Activated naive CD8-positive, alpha-beta T cell treated with anti-CD3 and anti-CD28 coated beads, Interleukin-2, amount 50 U/mL, for 24 hours (primary cell): ENCODE measurements around the gene PRRG1.
"Not testable (repeated sequence)": the region's sequence is repeated elsewhere in the genome, so short reads cannot be mapped to it uniquely, and the experiment has no call there.

Source experiments
- ATAC-seq: fragments of 150-1000 bp; cut with Tn5 transposase; one replicate; pipeline ENCODE4 v1.10.0; 2021
- DNase-seq: peaks from one replicate; pipeline ENCODE4 v3.0.0; 2021
- H3K27ac Mint-ChIP-seq: one replicate; pipeline ENCODE4 v1.8.0; 2021; ENCODE audit warnings: mild to moderate bottlenecking, mixed read lengths
- H3K27me3 Mint-ChIP-seq: one replicate; pipeline ENCODE4 v1.8.0; 2021; ENCODE audit warnings: mixed read lengths
- H3K36me3 Mint-ChIP-seq: one replicate; pipeline ENCODE4 v1.8.0; 2021; ENCODE audit warnings: low read depth, mixed read lengths
- H3K4me1 Mint-ChIP-seq: one replicate; pipeline ENCODE4 v1.8.0; 2021; ENCODE audit warnings: mixed read lengths
- H3K4me3 Mint-ChIP-seq: one replicate; pipeline ENCODE4 v1.8.0; 2021; ENCODE audit warnings: mild to moderate bottlenecking, moderate library complexity, mixed read lengths
- H3K9me3 Mint-ChIP-seq: one replicate; pipeline ENCODE4 v1.8.0; 2021; ENCODE audit warnings: mixed read lengths

The PRRG1 gene

GRCh38 chrX:37349221-37350033, at the start of gene PRRG1:
Gene PRRG1 (plus strand): TSS chrX:37349364. CDS start chrX:37406250, 56,886 bp downstream.
- no peaks in the 10 kb centered on the region for H3K9me3 Mint-ChIP-seq
- H3K27ac Mint-ChIP-seq = no peak within 1 kb of the TSS
- peaks cover 9% of the 10 kb centered on the region for H3K4me1 Mint-ChIP-seq
- H3K4me3 Mint-ChIP-seq = peak within 1 kb of the TSS; percentile 29
- no peaks in the 10 kb centered on the region for H3K36me3 Mint-ChIP-seq
- ATAC-seq (no peak), DNase-seq (peak; percentile 1)
- peaks cover 28% of the 10 kb centered on the region for H3K27me3 Mint-ChIP-seq

- H3K27ac Mint-ChIP-seq = no peak overlapping the region
- no peak overlapping the region for H3K4me3 Mint-ChIP-seq
Measured at GRCh38 chrX:37302569-37302968, 46.6 kb upstream of the PRRG1 start.

DNA sequence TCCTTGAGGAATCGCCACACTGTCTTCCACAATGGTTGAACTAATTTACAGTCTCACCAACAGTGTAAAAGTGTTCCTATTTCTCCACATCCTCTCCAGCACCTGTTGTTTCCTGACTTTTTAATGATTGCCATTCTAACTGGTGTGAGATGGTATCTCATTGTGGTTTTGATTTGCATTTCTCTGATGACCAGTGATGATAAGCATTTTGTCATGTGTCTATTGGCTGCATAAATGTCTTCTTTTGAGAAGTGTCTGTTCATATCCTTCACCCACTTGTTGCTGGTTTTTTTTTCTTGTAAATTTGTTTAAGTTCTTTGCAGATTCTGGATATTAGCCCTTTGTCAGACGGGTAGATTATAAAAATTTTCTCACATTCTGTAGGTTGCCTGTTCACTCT, 43.9 kb upstream of the PRRG1 start:
- not testable (repeated sequence) for ATAC-seq, H3K27ac Mint-ChIP-seq, DNase-seq

More at GRCh38 chrX:37302569-37302968, 46.6 kb upstream of the PRRG1 start:
- H3K4me1 Mint-ChIP-seq = no peaks in the 10 kb centered on the region
- no peaks in the 10 kb centered on the region for H3K36me3 Mint-ChIP-seq
- H3K27me3 Mint-ChIP-seq = no peaks in the 10 kb centered on the region
- DNase-seq = no peak
- peaks cover 5% of the 10 kb centered on the region for H3K9me3 Mint-ChIP-seq
- no peak for ATAC-seq

GRCh38 chrX:37314531-37314930, 34.6 kb upstream of the PRRG1 start:
- no peak overlapping the region for H3K27ac Mint-ChIP-seq
- H3K4me3 Mint-ChIP-seq = no peak overlapping the region
- ATAC-seq (no peak), DNase-seq (no peak)
- no peaks in the 10 kb centered on the region for H3K36me3 Mint-ChIP-seq
- H3K4me1 Mint-ChIP-seq = no peaks in the 10 kb centered on the region
- no peaks in the 10 kb centered on the region for H3K27me3 Mint-ChIP-seq
- no peaks in the 10 kb centered on the region for H3K9me3 Mint-ChIP-seq

More for the DNA sequence above, 43.9 kb upstream of the PRRG1 start:
- not testable (repeated sequence) for H3K4me3 Mint-ChIP-seq, H3K36me3 Mint-ChIP-seq, H3K9me3 Mint-ChIP-seq, H3K4me1 Mint-ChIP-seq, H3K27me3 Mint-ChIP-seq

- H3K27me3 Mint-ChIP-seq = no peaks in the 10 kb centered on the region
- no peak overlapping the region for H3K27ac Mint-ChIP-seq
- no peaks in the 10 kb centered on the region for H3K36me3 Mint-ChIP-seq
- H3K9me3 Mint-ChIP-seq = no peaks in the 10 kb centered on the region
- DNase-seq (no peak), ATAC-seq (no peak)
- H3K4me1 Mint-ChIP-seq = no peaks in the 10 kb centered on the region
- H3K4me3 Mint-ChIP-seq = no peak overlapping the region
Measured at GRCh38 chrX:37315511-37316248, 33.5 kb upstream of the PRRG1 start.

DNA sequence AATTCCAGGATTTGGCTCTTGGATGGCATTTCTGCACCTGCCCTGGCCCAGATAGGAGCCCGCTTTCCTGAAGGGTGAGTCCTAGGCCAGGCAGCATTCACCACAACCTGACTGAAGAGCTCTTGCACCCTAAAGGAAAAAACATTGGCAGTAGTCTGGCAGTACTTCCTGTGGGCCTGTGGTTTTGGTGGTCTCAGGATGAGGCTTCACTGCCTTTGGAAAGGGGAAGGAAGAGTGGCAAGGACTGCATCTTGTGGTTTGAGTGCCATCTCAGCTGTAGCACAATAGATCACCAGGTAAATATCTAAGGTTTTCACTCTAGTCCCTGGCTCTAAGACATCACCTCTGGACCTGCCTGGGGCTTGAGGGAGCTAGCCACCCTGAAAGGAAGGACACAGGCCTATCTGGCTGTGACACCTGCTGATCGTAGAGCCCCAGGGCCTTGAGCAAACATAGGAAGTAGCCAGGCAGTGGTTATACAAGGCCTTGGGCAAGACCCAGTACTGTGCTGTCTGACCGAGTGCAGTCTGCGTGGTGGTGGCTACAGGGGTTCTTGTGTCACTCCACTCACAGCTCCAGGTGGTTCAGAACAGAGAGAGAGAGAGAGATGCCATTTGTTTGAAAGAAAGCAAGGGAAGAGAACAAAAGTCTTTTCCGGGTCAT, 28.5 kb upstream of the PRRG1 start:
- ATAC-seq (no peak), DNase-seq (no peak)
- H3K9me3 Mint-ChIP-seq = no peaks in the 10 kb centered on the region
- no peaks in the 10 kb centered on the region for H3K36me3 Mint-ChIP-seq
- H3K27ac Mint-ChIP-seq = no peak overlapping the region
- H3K4me1 Mint-ChIP-seq = no peaks in the 10 kb centered on the region
- H3K4me3 Mint-ChIP-seq = no peak overlapping the region
- no peaks in the 10 kb centered on the region for H3K27me3 Mint-ChIP-seq

GRCh38 chrX:37330642-37331041, 18.5 kb upstream of the PRRG1 start:
- H3K9me3 Mint-ChIP-seq = no peaks in the 10 kb centered on the region
- no peaks in the 10 kb centered on the region for H3K27me3 Mint-ChIP-seq
- H3K4me1 Mint-ChIP-seq = no peaks in the 10 kb centered on the region
- H3K36me3 Mint-ChIP-seq = no peaks in the 10 kb centered on the region
- no peak overlapping the region for H3K27ac Mint-ChIP-seq
- ATAC-seq (no peak), DNase-seq (no peak)
- H3K4me3 Mint-ChIP-seq = no peak overlapping the region

DNA sequence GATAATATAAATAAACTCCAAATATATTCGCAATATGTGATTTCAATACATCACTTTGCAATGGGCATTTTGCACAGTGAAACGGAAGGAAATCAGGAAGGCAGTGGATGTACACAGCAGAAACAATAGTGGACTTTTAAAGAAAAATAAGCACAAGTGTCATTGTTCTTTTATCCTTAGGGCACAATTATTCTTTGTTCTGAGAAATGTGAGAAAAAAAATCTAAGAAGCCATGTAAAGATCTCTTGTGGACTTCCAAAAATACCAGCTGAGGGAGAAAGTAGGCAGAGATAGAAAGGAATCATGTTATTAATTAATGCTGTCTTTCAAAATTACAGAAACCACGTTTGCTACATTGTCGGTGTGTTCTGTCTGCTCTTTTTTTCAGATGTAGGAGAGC, 17.6 kb upstream of the PRRG1 start:
- DNase-seq = no peak
- ATAC-seq = no peak
- H3K36me3 Mint-ChIP-seq = no peaks in the 10 kb centered on the region
- no peaks in the 10 kb centered on the region for H3K4me1 Mint-ChIP-seq
- no peak overlapping the region for H3K4me3 Mint-ChIP-seq
- no peaks in the 10 kb centered on the region for H3K9me3 Mint-ChIP-seq
- H3K27me3 Mint-ChIP-seq = no peaks in the 10 kb centered on the region
- no peak overlapping the region for H3K27ac Mint-ChIP-seq

- Mint-ChIP-seq H3K9me3 (no peaks in the 10 kb centered on the region), H3K27ac (no peak overlapping the region), H3K27me3 (no peaks in the 10 kb centered on the region), H3K36me3 (no peaks in the 10 kb centered on the region), H3K4me1 (no peaks in the 10 kb centered on the region), H3K4me3 (no peak overlapping the region)
- no peak for ATAC-seq
- DNase-seq = no peak
Measured at GRCh38 chrX:37332055-37332454, 17.1 kb upstream of the PRRG1 start.

GRCh38 chrX:37332987-37333658, 16.0 kb upstream of the PRRG1 start:
- H3K27me3 Mint-ChIP-seq = no peaks in the 10 kb centered on the region
- H3K4me1 Mint-ChIP-seq = no peaks in the 10 kb centered on the region
- H3K9me3 Mint-ChIP-seq = no peaks in the 10 kb centered on the region
- ATAC-seq = no peak
- H3K36me3 Mint-ChIP-seq = no peaks in the 10 kb centered on the region
- no peak overlapping the region for H3K4me3 Mint-ChIP-seq
- DNase-seq = no peak
- H3K27ac Mint-ChIP-seq = no peak overlapping the region

DNA sequence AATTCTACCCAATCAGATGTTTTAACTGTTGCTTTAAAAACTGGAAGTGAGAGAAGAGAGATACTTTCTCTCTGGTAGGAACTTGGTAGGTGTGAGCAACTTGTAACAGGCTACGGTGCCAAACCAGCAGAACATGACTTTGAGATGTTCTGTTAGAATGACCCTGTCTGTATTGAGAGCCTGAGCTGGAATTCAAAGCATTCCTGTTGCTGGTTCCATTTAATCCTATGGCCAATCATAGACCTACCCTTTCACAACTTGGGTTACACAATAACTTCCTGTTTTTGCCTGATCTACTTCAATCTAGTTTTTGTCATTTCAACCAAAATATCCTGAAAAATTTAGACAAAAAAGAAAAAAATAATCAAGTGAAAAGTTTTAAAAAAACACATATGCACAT, 1.7 kb upstream of the PRRG1 start:
- ATAC-seq = no peak
- Mint-ChIP-seq H3K27ac (no peak overlapping the region), H3K36me3 (no peaks in the 10 kb centered on the region), H3K4me3 (no peak overlapping the region), H3K27me3 (peaks cover 28% of the 10 kb centered on the region), H3K4me1 (peaks cover 9% of the 10 kb centered on the region), H3K9me3 (no peaks in the 10 kb centered on the region)
- DNase-seq = no peak

- ATAC-seq (no peak), DNase-seq (no peak)
- Mint-ChIP-seq H3K9me3 (no peaks in the 10 kb centered on the region), H3K4me1 (peaks cover 9% of the 10 kb centered on the region), H3K27me3 (peaks cover 28% of the 10 kb centered on the region), H3K4me3 (no peak overlapping the region), H3K36me3 (no peaks in the 10 kb centered on the region), H3K27ac (no peak overlapping the region)
Measured at GRCh38 chrX:37348231-37348970, 763 bp upstream of the PRRG1 start.

- H3K4me3 Mint-ChIP-seq = no peak overlapping the region
- peaks cover 9% of the 10 kb centered on the region for H3K4me1 Mint-ChIP-seq
- no peaks in the 10 kb centered on the region for H3K9me3 Mint-ChIP-seq
- H3K27me3 Mint-ChIP-seq = peaks cover 28% of the 10 kb centered on the region
- ATAC-seq = no peak
- no peak for DNase-seq
- no peak overlapping the region for H3K27ac Mint-ChIP-seq
- H3K36me3 Mint-ChIP-seq = no peaks in the 10 kb centered on the region
Measured at GRCh38 chrX:37348971-37349220, 268 bp upstream of the PRRG1 start.

DNA sequence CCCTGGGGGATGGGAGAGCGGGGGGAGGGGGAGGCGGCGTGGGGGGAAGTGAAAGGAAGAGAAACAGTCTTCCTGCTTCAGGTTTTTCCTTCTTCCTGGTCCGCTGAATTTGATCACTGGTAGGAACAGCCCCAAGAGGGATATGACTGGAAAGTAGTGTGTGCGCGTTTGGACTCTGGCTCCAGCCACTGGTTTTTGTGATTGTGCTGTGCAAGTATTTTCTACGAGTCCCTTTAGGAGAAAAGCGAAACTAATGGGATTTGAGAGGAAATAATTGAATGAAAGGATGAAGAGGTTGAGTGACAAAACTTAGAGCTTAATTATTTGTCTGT, 836 bp downstream of the PRRG1 start:
- H3K27ac Mint-ChIP-seq = no peak overlapping the region
- peak overlapping the region; percentile 29 for H3K4me3 Mint-ChIP-seq
- H3K27me3 Mint-ChIP-seq = peaks cover 28% of the 10 kb centered on the region
- H3K9me3 Mint-ChIP-seq = no peaks in the 10 kb centered on the region
- H3K36me3 Mint-ChIP-seq = no peaks in the 10 kb centered on the region
- peaks cover 9% of the 10 kb centered on the region for H3K4me1 Mint-ChIP-seq
- ATAC-seq (no peak), DNase-seq (no peak)
